Memory B cell (primary cell): ENCODE results near the gene PNPLA1.
A peak's percentile ranks its signal among the peaks of the same experiment; 100 is the strongest.

Experiments used
- ATAC-seq: fragments of 150-1000 bp; cut with Tn5 transposase; 2 replicates; pipeline ENCODE4 v1.10.0; 2021; ENCODE audit warnings: low read depth, mild to moderate bottlenecking, moderate library complexity
- DNase-seq, 2 donors: peaks; one replicate each; pipeline ENCODE4 v3.0.0; 2022; ENCODE audit warnings: low spot score in 2 of 2
- H3K27ac Mint-ChIP-seq: one replicate; pipeline ENCODE4 v1.8.0; 2022; ENCODE audit warnings: mild to moderate bottlenecking, moderate library complexity, mixed read lengths
- H3K27me3 Mint-ChIP-seq: one replicate; pipeline ENCODE4 v1.8.0; 2022; ENCODE audit warnings: mixed read lengths
- H3K36me3 Mint-ChIP-seq: one replicate; pipeline ENCODE4 v1.8.0; 2022; ENCODE audit warnings: mild to moderate bottlenecking, mixed read lengths
- H3K4me1 Mint-ChIP-seq: one replicate; pipeline ENCODE4 v1.8.0; 2022; ENCODE audit warnings: mixed read lengths
- H3K4me3 Mint-ChIP-seq: one replicate; pipeline ENCODE4 v1.8.0; 2022; ENCODE audit warnings: mild to moderate bottlenecking, moderate library complexity, mixed read lengths
- H3K9me3 Mint-ChIP-seq: one replicate; pipeline ENCODE4 v1.8.0; 2022; ENCODE audit warnings: mixed read lengths

Gene PNPLA1

GRCh38 chr6:36285187-36285671 is 15.4 kb downstream of the PNPLA1 start:
- Mint-ChIP-seq H3K4me3 (no peak overlapping the region), H3K27me3 (peaks cover 28% of the 10 kb centered on the region), H3K9me3 (peaks cover 3% of the 10 kb centered on the region), H3K27ac (no peak overlapping the region), H3K36me3 (no peaks in the 10 kb centered on the region), H3K4me1 (peaks cover 8% of the 10 kb centered on the region)
- ATAC-seq (no peak), DNase-seq (no peak)

DNA sequence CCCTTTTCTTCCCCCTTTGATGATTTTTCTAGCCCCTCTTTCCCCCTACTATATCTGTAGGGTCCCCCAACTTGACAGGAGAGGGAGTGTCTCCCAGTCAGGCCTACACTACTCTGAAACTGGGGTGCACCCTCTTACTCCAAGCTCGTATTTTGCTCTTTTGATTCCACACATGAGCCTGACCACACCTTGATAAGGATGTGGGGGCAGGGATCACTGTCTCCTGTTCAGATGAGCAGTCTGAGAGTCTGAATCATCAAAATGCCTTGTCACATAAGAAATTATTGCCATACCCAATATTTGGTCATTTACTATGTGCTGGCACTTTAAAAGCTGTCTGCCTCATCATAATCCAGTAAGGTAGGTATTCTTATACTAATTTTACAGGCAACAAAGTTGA is 15.9 kb downstream of the PNPLA1 start:
- Mint-ChIP-seq H3K4me3 (no peak overlapping the region), H3K27ac (no peak overlapping the region), H3K36me3 (no peaks in the 10 kb centered on the region), H3K9me3 (peaks cover 3% of the 10 kb centered on the region), H3K27me3 (peaks cover 31% of the 10 kb centered on the region), H3K4me1 (peaks cover 4% of the 10 kb centered on the region)
- DNase-seq = no peak
- ATAC-seq = no peak

- Mint-ChIP-seq H3K27ac (no peak overlapping the region), H3K36me3 (no peaks in the 10 kb centered on the region), H3K4me1 (peaks cover 2% of the 10 kb centered on the region), H3K4me3 (no peak overlapping the region), H3K9me3 (peaks cover 1% of the 10 kb centered on the region), H3K27me3 (peaks cover 33% of the 10 kb centered on the region)
- DNase-seq = no peak
- ATAC-seq = no peak
Observed at GRCh38 chr6:36286858-36287257, 17.0 kb downstream of the PNPLA1 start.

GRCh38 chr6:36289281-36289878 is 19.5 kb downstream of the PNPLA1 start:
- Mint-ChIP-seq H3K36me3 (no peaks in the 10 kb centered on the region), H3K4me1 (no peaks in the 10 kb centered on the region), H3K9me3 (no peaks in the 10 kb centered on the region), H3K27ac (no peak overlapping the region), H3K4me3 (no peak overlapping the region), H3K27me3 (peaks cover 28% of the 10 kb centered on the region)
- DNase-seq (no peak), ATAC-seq (no peak)

GRCh38 chr6:36290668-36291620 is 21.1 kb downstream of the PNPLA1 start:
- peaks cover 22% of the 10 kb centered on the region for H3K27me3 Mint-ChIP-seq
- no peaks in the 10 kb centered on the region for H3K9me3 Mint-ChIP-seq
- H3K4me3 Mint-ChIP-seq = no peak overlapping the region
- H3K4me1 Mint-ChIP-seq = no peaks in the 10 kb centered on the region
- ATAC-seq = no peak
- H3K27ac Mint-ChIP-seq = no peak overlapping the region
- H3K36me3 Mint-ChIP-seq = no peaks in the 10 kb centered on the region
- DNase-seq = no peak

DNA sequence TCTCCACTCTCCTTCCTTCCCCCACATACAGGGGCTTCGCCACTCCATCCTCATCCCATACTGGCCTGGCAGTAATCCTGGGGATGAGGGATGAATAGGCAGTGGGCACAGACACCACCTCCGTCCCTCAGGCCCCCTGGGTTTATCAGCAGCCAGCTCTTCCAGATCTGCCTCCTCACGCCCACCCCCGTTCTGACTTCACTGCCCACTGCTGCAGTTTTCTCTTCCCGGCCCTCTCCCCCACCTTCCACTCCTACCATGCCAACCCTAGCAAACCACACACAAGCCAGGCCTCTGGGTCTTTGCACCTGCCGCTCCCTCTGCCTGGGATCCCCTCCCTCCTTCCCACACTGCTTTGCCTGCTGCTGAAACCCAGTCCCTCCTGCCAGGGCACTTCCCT is 22.3 kb downstream of the PNPLA1 start:
- DNase-seq (no peak), ATAC-seq (no peak)
- Mint-ChIP-seq H3K9me3 (no peaks in the 10 kb centered on the region), H3K4me3 (no peak overlapping the region), H3K27ac (no peak overlapping the region), H3K36me3 (no peaks in the 10 kb centered on the region), H3K27me3 (peaks cover 18% of the 10 kb centered on the region), H3K4me1 (no peaks in the 10 kb centered on the region)

- Mint-ChIP-seq H3K36me3 (no peaks in the 10 kb centered on the region), H3K4me3 (no peak overlapping the region), H3K27me3 (peaks cover 23% of the 10 kb centered on the region), H3K27ac (no peak overlapping the region), H3K4me1 (no peaks in the 10 kb centered on the region), H3K9me3 (no peaks in the 10 kb centered on the region)
- ATAC-seq (no peak), DNase-seq (no peak)
Observed at GRCh38 chr6:36296240-36296639, 26.4 kb downstream of the PNPLA1 start.

- ATAC-seq (no peak), DNase-seq (no peak)
- Mint-ChIP-seq H3K9me3 (no peaks in the 10 kb centered on the region), H3K4me3 (no peak overlapping the region), H3K27me3 (peaks cover 23% of the 10 kb centered on the region), H3K4me1 (peaks cover under 1% of the 10 kb centered on the region), H3K27ac (no peak overlapping the region), H3K36me3 (no peaks in the 10 kb centered on the region)
Observed at GRCh38 chr6:36297051-36297450, 27.2 kb downstream of the PNPLA1 start.

DNA sequence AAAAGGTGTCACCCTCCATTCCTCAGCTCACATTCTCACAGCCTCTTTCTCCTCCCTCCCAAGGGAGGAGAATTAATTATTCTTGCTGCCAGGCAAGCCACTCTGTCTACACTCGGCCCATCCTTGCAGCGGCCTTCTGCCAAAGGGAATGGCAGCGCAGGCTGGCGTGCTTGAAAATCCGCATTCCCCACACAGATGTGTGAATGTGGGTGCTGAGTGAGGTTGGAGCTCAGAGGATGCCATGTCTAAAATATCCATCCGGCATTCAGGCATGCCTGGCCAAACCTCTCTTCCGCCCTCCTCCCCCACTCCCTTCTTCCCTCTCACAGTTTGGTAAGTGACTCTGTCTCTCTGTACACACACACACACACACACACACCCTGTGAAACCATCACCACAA is 27.7 kb downstream of the PNPLA1 start:
- Mint-ChIP-seq H3K4me1 (peaks cover 4% of the 10 kb centered on the region), H3K4me3 (no peak overlapping the region), H3K36me3 (no peaks in the 10 kb centered on the region), H3K27me3 (peaks cover 23% of the 10 kb centered on the region), H3K27ac (no peak overlapping the region), H3K9me3 (no peaks in the 10 kb centered on the region)
- ATAC-seq (no peak), DNase-seq (no peak)

GRCh38 chr6:36298027-36298426 is 28.2 kb downstream of the PNPLA1 start:
- DNase-seq (no peak), ATAC-seq (no peak)
- peaks cover 4% of the 10 kb centered on the region for H3K4me1 Mint-ChIP-seq
- no peak overlapping the region for H3K27ac Mint-ChIP-seq
- no peaks in the 10 kb centered on the region for H3K9me3 Mint-ChIP-seq
- H3K4me3 Mint-ChIP-seq = no peak overlapping the region
- H3K36me3 Mint-ChIP-seq = no peaks in the 10 kb centered on the region
- peaks cover 22% of the 10 kb centered on the region for H3K27me3 Mint-ChIP-seq

- Mint-ChIP-seq H3K27ac (no peak overlapping the region), H3K4me3 (no peak overlapping the region), H3K4me1 (peaks cover 4% of the 10 kb centered on the region), H3K27me3 (peaks cover 17% of the 10 kb centered on the region), H3K36me3 (no peaks in the 10 kb centered on the region), H3K9me3 (no peaks in the 10 kb centered on the region)
- DNase-seq (no peak), ATAC-seq (no peak)
Observed at GRCh38 chr6:36301085-36301658, 31.3 kb downstream of the PNPLA1 start.

DNA sequence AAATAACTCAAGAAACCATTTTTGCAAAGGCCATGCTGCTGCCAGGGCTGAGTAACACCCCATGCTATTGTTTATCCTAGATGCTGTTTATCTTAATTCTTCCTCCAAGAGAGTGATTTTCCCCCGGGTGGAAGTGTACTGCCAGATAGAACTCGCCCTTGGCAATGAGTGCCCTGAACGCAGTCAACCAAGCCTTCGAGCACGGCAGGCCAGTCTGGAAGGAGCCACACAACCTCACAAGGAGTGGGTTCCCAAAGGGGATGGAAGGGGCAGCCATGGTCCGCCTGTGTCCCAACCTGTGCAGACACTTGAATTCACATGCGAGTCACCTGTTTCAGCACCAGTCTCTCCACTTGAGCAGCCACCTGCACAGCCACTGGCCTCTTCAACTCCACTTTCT is 31.9 kb downstream of the PNPLA1 start:
- peaks cover 4% of the 10 kb centered on the region for H3K4me1 Mint-ChIP-seq
- H3K36me3 Mint-ChIP-seq = no peaks in the 10 kb centered on the region
- DNase-seq (no peak), ATAC-seq (no peak)
- H3K27ac Mint-ChIP-seq = no peak overlapping the region
- peaks cover 17% of the 10 kb centered on the region for H3K27me3 Mint-ChIP-seq
- no peak overlapping the region for H3K4me3 Mint-ChIP-seq
- no peaks in the 10 kb centered on the region for H3K9me3 Mint-ChIP-seq

- Mint-ChIP-seq H3K9me3 (no peaks in the 10 kb centered on the region), H3K27me3 (peaks cover 17% of the 10 kb centered on the region), H3K4me3 (no peak overlapping the region), H3K4me1 (peaks cover 4% of the 10 kb centered on the region), H3K36me3 (no peaks in the 10 kb centered on the region), H3K27ac (no peak overlapping the region)
- DNase-seq (peak; percentile 95 to 97), ATAC-seq (peak; percentile 99)
Observed at GRCh38 chr6:36302227-36302976, 32.5 kb downstream of the PNPLA1 start.

DNA sequence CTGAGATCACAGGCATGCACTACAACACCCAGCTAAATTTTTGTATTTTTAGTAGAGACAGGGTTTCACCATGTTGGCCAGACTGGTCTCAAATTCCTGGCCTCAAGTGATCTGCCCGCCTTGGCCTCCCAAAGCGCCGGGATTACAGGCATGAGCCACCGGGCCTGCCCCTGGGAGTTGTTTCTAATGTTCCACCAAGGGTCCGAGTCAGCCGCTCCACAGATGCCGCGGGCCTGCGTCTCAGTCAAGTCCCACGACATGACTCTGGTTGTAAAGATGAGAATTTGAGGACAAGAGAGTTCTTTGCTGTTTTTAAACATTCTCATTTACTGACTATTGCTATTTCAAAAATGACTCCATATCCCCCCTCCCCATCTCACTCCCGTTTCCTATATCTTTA is 36.0 kb downstream of the PNPLA1 start:
- H3K27ac Mint-ChIP-seq = no peak overlapping the region
- ATAC-seq = no peak

More for the DNA sequence above, 36.0 kb downstream of the PNPLA1 start:
- H3K4me3 Mint-ChIP-seq = no peak overlapping the region
- H3K9me3 Mint-ChIP-seq = peaks cover 2% of the 10 kb centered on the region
- peaks cover 4% of the 10 kb centered on the region for H3K4me1 Mint-ChIP-seq
- DNase-seq = no peak
- H3K27me3 Mint-ChIP-seq = peaks cover 9% of the 10 kb centered on the region
- no peaks in the 10 kb centered on the region for H3K36me3 Mint-ChIP-seq
